CD4-positive, alpha-beta T cell treated with Interleukin-1 beta for 1 hour (primary cell): ENCODE measurements around the gene MEIS3.

Source experiments
- DNase-seq, 2 donors: peaks; one replicate each; pipeline ENCODE4 v3.0.0-alpha.2; 2020 to 2022

The MEIS3 gene

DNA sequence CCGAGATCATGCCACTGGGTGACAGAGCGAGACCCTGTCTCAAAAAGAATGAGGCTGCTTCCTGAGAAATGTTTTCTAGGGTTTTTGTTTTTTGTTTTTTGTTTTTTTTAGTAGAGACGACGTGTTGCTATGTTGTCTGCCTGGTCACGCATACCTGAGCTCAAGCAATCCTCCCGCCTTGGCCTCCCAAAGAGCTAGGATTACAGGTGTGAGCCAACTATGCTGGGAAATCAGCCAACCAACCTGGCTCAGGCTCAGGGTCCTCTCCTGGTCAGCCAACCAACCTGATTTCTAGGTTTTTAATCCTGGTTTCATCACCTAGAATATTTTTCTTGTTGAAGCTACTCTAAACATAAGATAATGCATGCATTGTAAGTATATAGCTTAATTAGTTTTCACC, 62.4 kb downstream of the MEIS3 start:
- DNase-seq: no peak

DNA sequence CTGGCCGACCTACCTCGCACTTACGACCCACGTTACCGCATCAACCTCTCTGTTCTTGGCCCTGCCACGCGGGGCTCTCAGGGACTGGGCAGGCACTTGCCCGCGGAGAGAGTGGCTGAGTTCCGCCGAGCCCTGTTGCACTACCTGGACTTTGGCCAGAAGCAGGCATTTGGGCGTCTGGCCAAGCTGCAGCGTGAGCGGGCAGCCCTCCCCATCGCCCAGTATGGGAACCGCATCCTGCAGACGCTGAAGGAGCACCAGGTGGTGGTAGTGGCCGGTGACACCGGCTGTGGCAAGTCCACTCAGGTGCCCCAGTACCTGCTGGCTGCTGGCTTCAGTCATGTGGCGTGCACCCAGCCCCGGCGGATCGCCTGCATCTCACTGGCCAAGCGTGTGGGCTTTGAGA, 66.0 kb downstream of the MEIS3 start:
- DNase-seq: no peak
